ENCODE measurements around the gene IQCH.

GRCh38 chr15:67373971-67374370 is 119.4 kb downstream of the IQCH start:
- TF ChIP-seq CTCF (IDR thresholded peaks at IDR 0.05), result no peak
- TF ChIP-seq POLR2A (IDR thresholded peaks at IDR 0.05), result no peak
- no peak for TF ChIP-seq POLR2AphosphoS5 (IDR thresholded peaks at IDR 0.05)
